HEK293 (cell line): Measurements from ENCODE around the gene ASGR2.
A peak's percentile ranks its signal among the peaks of the same experiment; 100 is the strongest.

Experiments used
- CTCF ChIA-PET: fragments of 350-600 bp; formaldehyde crosslinking; extraction: SDS; loops from one replicate; lab custom pipeline; 2021; ENCODE audit warnings: antibody characterized with exemption; lab: Yijun Ruan, JAX
- POLR2A ChIA-PET: fragments of 300-600 bp; formaldehyde crosslinking; extraction: SDS; loops from one replicate; lab custom pipeline; 2020; ENCODE audit warnings: antibody characterized with exemption, inconsistent platforms; lab: Yijun Ruan, JAX
- H3K27ac ChIP-seq: fragments of 200-500 bp; sonication (Bioruptor generic); 2 replicates; pipeline ENCODE4 v1.5.1; 2014; ENCODE audit warnings: low read depth, low read length, control low read depth, inconsistent platforms; ENCODE audit errors: extremely low read depth
- H3K36me3 ChIP-seq, 2 experiments: fragments of 200-500 bp in 1 of 2; sonication (Bioruptor generic) in 1 of 2; 1 replicate in 1 of 2; 2 replicates in 1 of 2; pipeline ENCODE4 v1.5.1; 2014 to 2017; ENCODE audit warnings: inconsistent platforms in 2 of 2, low read length in 2 of 2; ENCODE audit not compliant: control insufficient read depth in 2 of 2, insufficient read depth in 1 of 2
- H3K4me1 ChIP-seq: fragments of 200-500 bp; sonication (Bioruptor generic); 2 replicates; pipeline ENCODE4 v1.5.1; 2014; ENCODE audit warnings: mild to moderate bottlenecking, low read length, inconsistent platforms; ENCODE audit not compliant: control insufficient read depth, insufficient read depth
- H3K4me3 ChIP-seq: 2 replicates; pipeline ENCODE4 v1.5.1; 2011; ENCODE audit warnings: low read depth, mild to moderate bottlenecking, control low read depth, low read length, moderate library complexity
- H3K9me3 ChIP-seq: fragments of 200-500 bp; sonication (Bioruptor generic); 2 replicates; pipeline ENCODE4 v1.5.1; 2014; ENCODE audit warnings: low read depth, low read length, inconsistent platforms; ENCODE audit not compliant: control insufficient read depth, insufficient read depth
- HOXC10 ChIP-seq: sonication (generic); formaldehyde crosslinking; IDR thresholded peaks from 2 replicates; pipeline ENCODE4 v1.8.1; 2023; ENCODE audit warnings: mild to moderate bottlenecking, missing genetic modification reagents
- MZF1 ChIP-seq: fragments of 450-650 bp; formaldehyde crosslinking; IDR thresholded peaks from 2 replicates; pipeline ENCODE4 v1.5.1; 2017; ENCODE audit warnings: missing biosample characterization, missing genetic modification characterization, borderline replicate concordance
- SALL2 ChIP-seq: fragments of 450-650 bp; formaldehyde crosslinking; IDR thresholded peaks from 2 replicates; pipeline ENCODE4 v1.5.0; 2017; ENCODE audit warnings: missing biosample characterization, mild to moderate bottlenecking, missing genetic modification characterization, borderline replicate concordance
- SCRT1 ChIP-seq: fragments of 450-650 bp; formaldehyde crosslinking; IDR thresholded peaks from 2 replicates; pipeline ENCODE4 v1.5.1; 2016; ENCODE audit warnings: missing biosample characterization, missing genetic modification characterization, borderline replicate concordance
- ZNF157 ChIP-seq: fragments of 450-650 bp; formaldehyde crosslinking; IDR thresholded peaks from 2 replicates; pipeline ENCODE4 v1.5.1; 2016; ENCODE audit warnings: missing biosample characterization, missing genetic modification characterization
- ZNF223 ChIP-seq: fragments of 450-650 bp; formaldehyde crosslinking; IDR thresholded peaks from 2 replicates; pipeline ENCODE4 v1.5.1; 2016; ENCODE audit warnings: missing biosample characterization, missing genetic modification characterization
- ZNF302 ChIP-seq: fragments of 450-650 bp; formaldehyde crosslinking; IDR thresholded peaks from 2 replicates; pipeline ENCODE4 v1.5.1; 2016; ENCODE audit warnings: missing biosample characterization, missing genetic modification characterization, low read depth
- ZNF350 ChIP-seq: fragments of 450-650 bp; formaldehyde crosslinking; IDR thresholded peaks from 2 replicates; pipeline ENCODE4 v1.5.0; 2017; ENCODE audit warnings: missing biosample characterization, mild to moderate bottlenecking, missing genetic modification characterization
- ZNF558 ChIP-seq: fragments of 450-650 bp; formaldehyde crosslinking; IDR thresholded peaks from 2 replicates; pipeline ENCODE4 v1.5.1; 2016; ENCODE audit warnings: missing biosample characterization, missing genetic modification characterization
- ZNF623 ChIP-seq: fragments of 450-650 bp; formaldehyde crosslinking; IDR thresholded peaks from 2 replicates; pipeline ENCODE4 v1.5.1; 2016; ENCODE audit warnings: missing biosample characterization, missing genetic modification characterization
- ZNF658 ChIP-seq: fragments of 450-650 bp; formaldehyde crosslinking; IDR thresholded peaks from 2 replicates; pipeline ENCODE4; 2016; ENCODE audit warnings: missing biosample characterization, missing genetic modification characterization
- ZNF747 ChIP-seq: fragments of 450-650 bp; formaldehyde crosslinking; IDR thresholded peaks from 2 replicates; pipeline ENCODE4 v1.5.1; 2016; ENCODE audit warnings: missing biosample characterization, missing genetic modification characterization
- ZNF776 ChIP-seq: fragments of 450-650 bp; formaldehyde crosslinking; IDR thresholded peaks from 2 replicates; pipeline ENCODE4 v1.5.0; 2017; ENCODE audit warnings: missing biosample characterization, missing genetic modification characterization, borderline replicate concordance
- ZNF792 ChIP-seq: fragments of 450-650 bp; formaldehyde crosslinking; IDR thresholded peaks from 2 replicates; pipeline ENCODE4 v1.5.1; 2016; ENCODE audit warnings: missing biosample characterization, missing genetic modification characterization
- TF ChIP-seq, protein P1 (sequence below): fragments of 450-650 bp; formaldehyde crosslinking; IDR thresholded peaks from 2 replicates; pipeline ENCODE4 v1.5.1; 2016; ENCODE audit warnings: missing biosample characterization, missing genetic modification characterization
- TF ChIP-seq, protein P2 (sequence below): fragments of 450-650 bp; formaldehyde crosslinking; IDR thresholded peaks from 2 replicates; pipeline ENCODE4 v1.5.1; 2016; ENCODE audit warnings: missing biosample characterization, missing genetic modification characterization

ASGR2 gene

DNA sequence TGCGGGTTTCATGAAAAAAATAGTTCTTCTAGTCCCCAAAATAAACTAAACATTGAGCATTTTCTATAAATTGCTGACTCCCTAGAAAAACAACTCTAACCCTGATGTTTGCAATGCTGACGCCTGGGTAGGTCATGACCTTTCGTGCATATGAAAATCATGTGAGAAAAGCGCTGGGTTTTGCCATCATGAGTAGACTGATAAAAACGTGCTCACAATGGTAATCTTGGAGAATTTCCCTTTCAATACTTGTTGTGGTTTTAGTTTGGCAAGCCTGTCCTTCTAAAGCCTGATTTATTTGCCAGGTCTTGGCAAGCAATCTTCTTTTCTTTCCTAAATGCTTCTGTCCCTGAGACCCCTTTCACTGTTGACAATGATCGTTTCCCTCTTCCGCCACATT lies 30.5 kb downstream of the ASGR2 start (continued):
- TF ChIP-seq, protein P1, sequence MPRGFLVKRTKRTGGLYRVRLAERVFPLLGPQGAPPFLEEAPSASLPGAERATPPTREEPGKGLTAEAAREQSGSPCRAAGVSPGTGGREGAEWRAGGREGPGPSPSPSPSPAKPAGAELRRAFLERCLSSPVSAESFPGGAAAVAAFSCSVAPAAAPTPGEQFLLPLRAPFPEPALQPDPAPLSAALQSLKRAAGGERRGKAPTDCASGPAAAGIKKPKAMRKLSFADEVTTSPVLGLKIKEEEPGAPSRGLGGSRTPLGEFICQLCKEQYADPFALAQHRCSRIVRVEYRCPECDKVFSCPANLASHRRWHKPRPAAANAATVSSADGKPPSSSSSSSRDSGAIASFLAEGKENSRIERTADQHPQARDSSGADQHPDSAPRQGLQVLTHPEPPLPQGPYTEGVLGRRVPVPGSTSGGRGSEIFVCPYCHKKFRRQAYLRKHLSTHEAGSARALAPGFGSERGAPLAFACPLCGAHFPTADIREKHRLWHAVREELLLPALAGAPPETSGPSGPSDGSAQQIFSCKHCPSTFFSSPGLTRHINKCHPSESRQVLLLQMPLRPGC, result no peak
- TF ChIP-seq MZF1, result no peak
- no peak for TF ChIP-seq ZNF350 (tag by site-specific recombination)
- no peak for TF ChIP-seq SCRT1 (tag by site-specific recombination)
- TF ChIP-seq ZNF747 (tag by site-specific recombination), result no peak
- TF ChIP-seq ZNF776, result no peak
- no peak for TF ChIP-seq ZNF658 (tag by site-specific recombination)
- TF ChIP-seq ZNF558 (tag by site-specific recombination), result no peak
- TF ChIP-seq HOXC10 (CRISPR knock-in tag), result no peak
- TF ChIP-seq SALL2, result no peak
- TF ChIP-seq, all 188 proteins: peak for 0

DNA sequence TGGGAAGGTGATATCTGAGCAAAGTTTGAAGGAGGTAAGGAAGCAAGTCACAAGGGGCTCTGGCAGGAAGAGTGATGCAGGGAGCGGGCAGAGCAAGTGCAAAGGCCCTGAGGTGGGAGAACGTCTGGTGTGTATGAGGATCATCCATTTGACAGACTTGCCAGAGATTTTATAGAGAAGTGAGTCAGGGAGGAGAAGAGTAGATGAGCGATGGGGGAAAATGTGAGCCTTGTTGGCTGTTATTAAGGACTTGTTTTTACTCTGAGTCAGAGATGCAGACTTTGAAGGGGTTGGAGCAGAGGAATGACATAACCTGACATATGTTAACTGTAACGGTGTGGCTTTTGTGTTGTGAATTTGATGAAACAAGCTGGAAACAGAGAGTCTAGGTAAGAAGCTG lies 31.0 kb downstream of the ASGR2 start:
- ChIA-PET POLR2A (no interaction called here), CTCF (no interaction called here)
- TF ChIP-seq ZNF792 (tag by site-specific recombination) (no peak), ZNF623 (peak; percentile 94), ZNF223 (tag by site-specific recombination) (no peak), ZNF302 (no peak)

DNA sequence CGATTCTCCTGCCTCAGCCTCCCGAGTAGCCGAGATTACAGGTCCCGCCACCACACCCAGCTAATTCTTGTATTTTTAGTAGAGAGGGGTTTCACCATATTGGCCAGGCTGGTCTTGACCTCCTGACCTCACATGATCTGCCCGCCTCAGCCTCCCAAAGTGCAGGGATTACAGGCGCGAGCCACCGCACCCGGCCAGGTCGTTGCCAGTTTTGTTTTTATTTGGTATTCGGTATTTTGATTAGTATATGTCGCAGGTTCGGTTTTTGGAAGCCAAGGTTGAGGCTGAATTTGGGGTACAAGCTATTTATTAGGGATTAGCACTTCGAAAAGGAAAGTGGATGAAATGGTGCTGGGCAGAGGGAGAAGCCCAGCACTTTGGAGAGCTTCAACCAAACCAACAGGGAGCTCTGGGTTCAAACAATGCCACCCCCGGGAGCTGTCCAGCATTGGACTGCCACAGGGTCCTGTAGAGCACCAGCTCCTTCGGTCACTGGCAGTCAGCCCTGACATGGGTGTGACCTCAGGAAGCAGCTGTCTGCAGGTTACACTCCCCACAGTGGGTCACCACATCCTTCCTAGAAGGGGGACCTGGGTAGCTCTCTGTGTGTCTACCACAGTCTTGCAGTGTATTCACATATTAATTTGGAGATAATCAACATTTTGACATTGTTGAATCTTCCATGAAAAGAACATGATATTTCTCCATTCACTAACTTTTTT lies 33.1 kb downstream of the ASGR2 start:
- Histone ChIP-seq H3K4me1 (no peaks in the 10 kb centered on the region), H3K4me3 (no peak overlapping the region), H3K9me3 (no peaks in the 10 kb centered on the region), H3K27ac (no peak overlapping the region), H3K36me3 (no peaks in the 10 kb centered on the region)
- TF ChIP-seq, protein P2, sequence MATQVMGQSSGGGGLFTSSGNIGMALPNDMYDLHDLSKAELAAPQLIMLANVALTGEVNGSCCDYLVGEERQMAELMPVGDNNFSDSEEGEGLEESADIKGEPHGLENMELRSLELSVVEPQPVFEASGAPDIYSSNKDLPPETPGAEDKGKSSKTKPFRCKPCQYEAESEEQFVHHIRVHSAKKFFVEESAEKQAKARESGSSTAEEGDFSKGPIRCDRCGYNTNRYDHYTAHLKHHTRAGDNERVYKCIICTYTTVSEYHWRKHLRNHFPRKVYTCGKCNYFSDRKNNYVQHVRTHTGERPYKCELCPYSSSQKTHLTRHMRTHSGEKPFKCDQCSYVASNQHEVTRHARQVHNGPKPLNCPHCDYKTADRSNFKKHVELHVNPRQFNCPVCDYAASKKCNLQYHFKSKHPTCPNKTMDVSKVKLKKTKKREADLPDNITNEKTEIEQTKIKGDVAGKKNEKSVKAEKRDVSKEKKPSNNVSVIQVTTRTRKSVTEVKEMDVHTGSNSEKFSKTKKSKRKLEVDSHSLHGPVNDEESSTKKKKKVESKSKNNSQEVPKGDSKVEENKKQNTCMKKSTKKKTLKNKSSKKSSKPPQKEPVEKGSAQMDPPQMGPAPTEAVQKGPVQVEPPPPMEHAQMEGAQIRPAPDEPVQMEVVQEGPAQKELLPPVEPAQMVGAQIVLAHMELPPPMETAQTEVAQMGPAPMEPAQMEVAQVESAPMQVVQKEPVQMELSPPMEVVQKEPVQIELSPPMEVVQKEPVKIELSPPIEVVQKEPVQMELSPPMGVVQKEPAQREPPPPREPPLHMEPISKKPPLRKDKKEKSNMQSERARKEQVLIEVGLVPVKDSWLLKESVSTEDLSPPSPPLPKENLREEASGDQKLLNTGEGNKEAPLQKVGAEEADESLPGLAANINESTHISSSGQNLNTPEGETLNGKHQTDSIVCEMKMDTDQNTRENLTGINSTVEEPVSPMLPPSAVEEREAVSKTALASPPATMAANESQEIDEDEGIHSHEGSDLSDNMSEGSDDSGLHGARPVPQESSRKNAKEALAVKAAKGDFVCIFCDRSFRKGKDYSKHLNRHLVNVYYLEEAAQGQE (tag by site-specific recombination), result peak; percentile 90
- TF ChIP-seq ZNF157 (tag by site-specific recombination), result no peak
- POLR2A ChIA-PET, result interaction anchor here (0.8 kb wide), 1 partner anchor 20 kb away, joined by 3 read pairs; no protein-coding TSS in a partner anchor
- CTCF ChIA-PET, result interaction anchor here (0.7 to 1.9 kb wide), 4 partner anchors 17 to 55 kb away, joined by 3 to 7 read pairs (median 3); no protein-coding TSS in a partner anchor

More for the DNA sequence above, 31.0 kb downstream of the ASGR2 start:
- H3K27ac ChIP-seq, result no peak overlapping the region
- H3K4me3 ChIP-seq, result no peak overlapping the region
- no peaks in the 10 kb centered on the region for H3K9me3 ChIP-seq
- no peaks in the 10 kb centered on the region for H3K4me1 ChIP-seq
- no peaks in the 10 kb centered on the region for H3K36me3 ChIP-seq
